OCI-LY3 (cell line): ENCODE measurements around the gene BCCIP.

Experiments used
- H2AFZ ChIP-seq: fragments of 200-600, 300-600 bp; shearing (Covaris generic); 2 replicates; pipeline ENCODE4 v1.6.0; 2014; ENCODE audit warnings: antibody characterized with exemption, low read depth, low read length
- H3K27ac ChIP-seq: fragments of 200-600, 300-600 bp; sonication (generic); 2 replicates; pipeline ENCODE4 v1.5.1; 2014; ENCODE audit warnings: mild to moderate bottlenecking, low read length, moderate library complexity, mixed read lengths
- H3K27me3 ChIP-seq: fragments of 200-600, 300-600 bp; sonication (generic); 2 replicates; pipeline ENCODE4 v1.6.1; 2014; ENCODE audit warnings: low read depth, low read length, mixed read lengths
- H3K36me3 ChIP-seq: fragments of 200-600, 300-600 bp; sonication (generic); replicated peaks from 2 replicates; pipeline ENCODE3; 2014; ENCODE audit warnings: low read depth, low read length, mixed read lengths
- H3K4me1 ChIP-seq: fragments of 300-600, 200-600 bp; sonication (generic); 2 replicates; pipeline ENCODE4 v1.6.1; 2014; ENCODE audit warnings: low read length, mixed read lengths
- H3K4me2 ChIP-seq: fragments of 200-600, 300-600 bp; sonication (generic); 2 replicates; pipeline ENCODE4 v1.6.1; 2014; ENCODE audit warnings: low read length, mixed read lengths
- H3K4me3 ChIP-seq: fragments of 300-600, 200-600 bp; sonication (generic); 2 replicates; pipeline ENCODE4 v1.5.1; 2014; ENCODE audit warnings: antibody characterized with exemption, mild to moderate bottlenecking, low read length, moderate library complexity
- H3K79me2 ChIP-seq: fragments of 300-600, 200-600 bp; shearing (Covaris generic); 2 replicates; pipeline ENCODE4 v1.6.1; 2014; ENCODE audit warnings: mild to moderate bottlenecking, low read length, mixed read lengths
- H3K9ac ChIP-seq: fragments of 300-600, 200-600 bp; shearing (Covaris generic); 2 replicates; pipeline ENCODE4 v1.6.0; 2014; ENCODE audit warnings: mild to moderate bottlenecking, low read length, moderate library complexity
- H3K9me3 ChIP-seq: fragments of 200-600, 300-600 bp; shearing (Covaris generic); 2 replicates; pipeline ENCODE4 v1.6.1; 2014; ENCODE audit warnings: low read length, mixed read lengths; ENCODE audit not compliant: insufficient read depth
- H4K20me1 ChIP-seq: fragments of 200-600, 300-600 bp; sonication (generic); 2 replicates; pipeline ENCODE4 v1.6.1; 2016; ENCODE audit warnings: low read length, mixed read lengths; ENCODE audit not compliant: insufficient read depth
- EZH2phosphoT487 ChIP-seq: fragments of 200-600 bp; shearing (Covaris generic); IDR thresholded peaks from 2 replicates; pipeline ENCODE4 v1.6.1; 2018; ENCODE audit warnings: antibody characterized with exemption, mixed run types, low read depth
- TF ChIP-seq, protein P1 (sequence below): fragments of 200-600, 300-600 bp; sonication (generic); IDR thresholded peaks from 2 replicates; pipeline ENCODE4 v1.5.1; 2014; ENCODE audit warnings: antibody characterized with exemption, low read length, low read depth

The BCCIP gene

DNA sequence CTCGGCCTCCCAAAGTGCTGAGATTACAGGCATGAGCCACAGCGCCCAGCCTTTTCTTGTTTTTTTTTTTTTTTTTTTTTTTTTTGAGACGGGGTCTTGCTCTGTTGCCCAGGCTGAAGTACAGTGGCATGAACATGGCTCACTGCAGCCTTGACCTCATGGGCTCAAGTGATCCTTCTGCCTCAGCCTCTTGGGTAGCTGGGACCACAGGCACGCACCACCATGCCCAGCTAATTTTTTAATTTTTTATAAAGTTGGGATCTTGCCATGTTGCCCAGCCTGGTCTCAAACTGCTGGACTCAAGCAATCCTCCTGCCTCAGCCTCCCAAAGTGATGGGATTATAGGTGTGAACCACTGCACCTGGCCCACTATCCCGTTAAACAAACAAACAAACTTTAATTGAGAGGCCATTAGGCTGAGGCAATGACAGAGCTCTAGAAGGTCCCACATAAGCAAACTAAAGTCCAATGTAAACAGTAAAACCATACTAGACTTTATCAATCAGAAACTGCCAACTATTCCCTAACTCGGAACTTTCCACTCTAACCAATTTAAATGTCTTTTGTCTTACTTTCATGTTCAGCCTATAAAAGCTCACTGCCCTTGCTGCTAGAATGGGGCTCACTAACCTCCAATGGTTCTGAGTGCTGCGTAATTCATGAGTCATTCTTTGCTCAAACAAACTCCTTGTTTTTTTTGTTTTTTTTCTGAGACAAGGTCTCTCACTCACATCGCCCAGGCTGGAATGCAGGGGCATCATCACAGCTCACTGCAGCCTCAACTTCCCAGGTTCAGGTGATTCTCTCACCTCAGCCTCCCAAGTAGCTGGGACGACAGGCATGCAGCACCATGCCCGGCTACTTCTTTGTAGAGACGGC is 55.9 kb downstream of the BCCIP start:
- Histone ChIP-seq H3K4me3 (no peak overlapping the region), H3K27ac (no peak overlapping the region), H3K79me2 (no peaks in the 10 kb centered on the region), H3K9me3 (peaks cover 3% of the 10 kb centered on the region; the same call in 1 of the 2 replicates), H3K27me3 (no peaks in the 10 kb centered on the region), H3K9ac (no peak overlapping the region), H3K36me3 (peaks cover 36% of the 10 kb centered on the region), H2AFZ (no peak overlapping the region), H3K4me2 (no peak overlapping the region), H4K20me1 (no peaks in the 10 kb centered on the region), H3K4me1 (no peaks in the 10 kb centered on the region)
- TF ChIP-seq, protein P1, sequence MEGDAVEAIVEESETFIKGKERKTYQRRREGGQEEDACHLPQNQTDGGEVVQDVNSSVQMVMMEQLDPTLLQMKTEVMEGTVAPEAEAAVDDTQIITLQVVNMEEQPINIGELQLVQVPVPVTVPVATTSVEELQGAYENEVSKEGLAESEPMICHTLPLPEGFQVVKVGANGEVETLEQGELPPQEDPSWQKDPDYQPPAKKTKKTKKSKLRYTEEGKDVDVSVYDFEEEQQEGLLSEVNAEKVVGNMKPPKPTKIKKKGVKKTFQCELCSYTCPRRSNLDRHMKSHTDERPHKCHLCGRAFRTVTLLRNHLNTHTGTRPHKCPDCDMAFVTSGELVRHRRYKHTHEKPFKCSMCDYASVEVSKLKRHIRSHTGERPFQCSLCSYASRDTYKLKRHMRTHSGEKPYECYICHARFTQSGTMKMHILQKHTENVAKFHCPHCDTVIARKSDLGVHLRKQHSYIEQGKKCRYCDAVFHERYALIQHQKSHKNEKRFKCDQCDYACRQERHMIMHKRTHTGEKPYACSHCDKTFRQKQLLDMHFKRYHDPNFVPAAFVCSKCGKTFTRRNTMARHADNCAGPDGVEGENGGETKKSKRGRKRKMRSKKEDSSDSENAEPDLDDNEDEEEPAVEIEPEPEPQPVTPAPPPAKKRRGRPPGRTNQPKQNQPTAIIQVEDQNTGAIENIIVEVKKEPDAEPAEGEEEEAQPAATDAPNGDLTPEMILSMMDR = no peak

DNA sequence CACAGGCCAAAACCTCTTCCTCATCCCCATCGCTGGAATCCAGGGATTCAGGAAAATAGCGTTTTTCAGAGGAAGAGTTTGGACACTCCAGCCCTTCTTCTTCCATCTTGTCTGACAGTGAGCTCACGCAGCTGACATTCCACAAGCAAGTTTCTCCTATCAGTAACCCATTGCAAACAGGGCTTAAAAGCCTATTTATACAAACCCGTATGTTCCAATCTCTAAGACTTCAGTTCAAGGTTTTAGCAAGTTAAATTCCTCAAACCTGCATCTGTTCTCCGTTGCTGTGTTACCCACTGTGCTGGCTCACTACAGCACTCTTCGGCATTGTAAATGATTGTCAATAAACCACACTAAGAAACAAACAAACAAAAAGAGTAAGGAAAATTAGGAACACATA is 57.4 kb downstream of the BCCIP start:
- H3K27me3 ChIP-seq = no peaks in the 10 kb centered on the region
- H3K79me2 ChIP-seq = no peaks in the 10 kb centered on the region
- H2AFZ ChIP-seq = no peak overlapping the region
- H3K9ac ChIP-seq = no peak overlapping the region
- no peak overlapping the region for H3K27ac ChIP-seq
- H3K4me2 ChIP-seq = no peak overlapping the region
- H3K36me3 ChIP-seq = peaks cover 30% of the 10 kb centered on the region
- peaks cover 3% of the 10 kb centered on the region; the same call in 1 of the 2 replicates for H3K9me3 ChIP-seq
- TF ChIP-seq, protein P1 = no peak
- no peak for TF ChIP-seq EZH2phosphoT487
- H4K20me1 ChIP-seq = no peaks in the 10 kb centered on the region
- no peaks in the 10 kb centered on the region for H3K4me1 ChIP-seq
- no peak overlapping the region for H3K4me3 ChIP-seq

DNA sequence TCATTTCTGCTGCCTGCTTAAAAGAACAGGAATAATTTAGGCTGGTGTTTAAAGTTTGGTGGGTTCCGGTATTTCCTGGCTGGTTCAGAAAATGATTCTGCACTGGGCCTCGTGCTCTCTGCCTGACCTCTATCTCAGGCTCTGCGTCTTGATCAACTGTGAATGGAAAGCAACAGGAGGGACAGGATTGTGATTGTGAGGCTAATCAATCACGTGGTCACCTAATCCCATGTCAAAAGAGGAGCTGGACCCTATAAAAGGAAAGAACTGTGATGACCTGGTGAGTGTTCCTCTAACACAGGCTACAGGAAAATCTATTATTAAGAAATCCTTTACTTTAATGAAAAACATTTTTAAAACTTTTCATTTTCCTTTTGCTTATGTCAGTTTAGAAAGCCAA is 57.8 kb downstream of the BCCIP start, which contains the start of gene DHX32:
Gene DHX32, minus strand, starts transcription at position 101 of the 400 bp plus-strand sequence. CDS start 468 bp downstream, outside the sequence.
- H4K20me1 ChIP-seq = no peaks in the 10 kb centered on the region
- H2AFZ ChIP-seq = no peak within 1 kb of the TSS
- no peaks in the 10 kb centered on the region for H3K79me2 ChIP-seq
- no peak for TF ChIP-seq EZH2phosphoT487
- TF ChIP-seq, protein P1 = no peak
- H3K27me3 ChIP-seq = no peaks in the 10 kb centered on the region
- no peak within 1 kb of the TSS for H3K4me3 ChIP-seq
- H3K4me2 ChIP-seq = no peak within 1 kb of the TSS
- H3K27ac ChIP-seq = no peak within 1 kb of the TSS
- H3K9me3 ChIP-seq = peaks cover 3% of the 10 kb centered on the region; the same call in 1 of the 2 replicates
- peaks cover 26% of the 10 kb centered on the region for H3K36me3 ChIP-seq
- no peaks in the 10 kb centered on the region for H3K4me1 ChIP-seq
- no peak within 1 kb of the TSS for H3K9ac ChIP-seq

DNA sequence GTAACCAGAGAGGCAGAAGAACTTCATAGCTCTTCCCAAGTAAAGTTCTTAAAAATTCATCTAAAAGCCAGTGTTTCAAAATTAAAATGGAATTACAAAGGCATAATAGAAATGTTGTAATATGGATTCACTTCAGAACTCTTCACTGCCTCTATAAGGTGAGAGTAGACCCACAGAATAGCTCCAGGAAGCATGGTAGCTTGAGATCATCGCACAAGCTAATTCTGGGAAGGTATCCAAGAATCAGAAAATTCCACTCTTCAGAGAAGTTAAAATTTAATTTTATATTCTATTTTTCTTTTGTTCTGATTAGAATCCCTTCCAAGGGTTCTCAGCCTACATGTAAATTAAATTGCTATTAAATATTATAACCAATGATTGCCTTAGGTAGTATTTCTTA is 59.2 kb downstream of the BCCIP start:
- peaks cover 11% of the 10 kb centered on the region for H3K36me3 ChIP-seq
- H3K9me3 ChIP-seq = no peaks in the 10 kb centered on the region
- no peak overlapping the region for H3K27ac ChIP-seq
- no peaks in the 10 kb centered on the region for H4K20me1 ChIP-seq
- no peaks in the 10 kb centered on the region for H3K79me2 ChIP-seq
- H3K9ac ChIP-seq = no peak overlapping the region
- no peak overlapping the region for H2AFZ ChIP-seq
- no peaks in the 10 kb centered on the region for H3K27me3 ChIP-seq
- H3K4me1 ChIP-seq = no peaks in the 10 kb centered on the region
- no peak overlapping the region for H3K4me3 ChIP-seq
- H3K4me2 ChIP-seq = no peak overlapping the region
- no peak for TF ChIP-seq EZH2phosphoT487
- TF ChIP-seq, protein P1 = no peak
